ENCODE results near the gene EML4.

DNA sequence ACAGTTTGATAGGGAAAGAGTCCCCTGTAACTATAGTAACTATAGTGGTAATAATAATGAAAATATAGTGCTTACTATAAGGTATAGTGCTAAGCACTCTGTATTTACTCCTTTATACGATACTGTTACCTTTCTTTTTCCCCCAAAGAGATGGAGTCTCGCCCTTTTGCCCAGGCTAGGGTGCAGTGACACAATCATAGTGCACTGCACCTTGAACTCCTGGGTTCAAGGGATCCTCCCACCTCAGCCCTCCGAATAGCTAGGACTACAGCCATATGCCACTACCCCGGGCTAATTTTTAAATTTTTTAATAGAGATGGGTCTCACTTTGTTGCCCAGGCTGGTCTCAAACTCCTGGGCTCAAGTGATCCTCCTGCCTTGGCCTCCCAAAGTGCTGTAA lies 34.6 kb downstream of the EML4 start:
- TF ChIP-seq POLR2A (IDR thresholded peaks at IDR 0.05): no peak
- no peak for TF ChIP-seq CTCF (IDR thresholded peaks at IDR 0.05 in 4 of 5, conservative IDR thresholded peaks at IDR 0.05 in 1 of 5)

Data from gastrocnemius medialis (tissue), 4 donors.